K562 (cell line): ENCODE measurements around the gene ARHGEF4. TPM values are rescaled to one million over a fixed set of nuclear protein-coding genes. Genes with fewer than 3 reads are reported as not detected.

ENCODE experiments used
- ATAC-seq: fragments of 200-7000 bp; cut with Tn5 transposase; 3 replicates; pipeline ENCODE4 v1.9.1; 2020; ENCODE audit warnings: moderate library complexity
- BruUV-seq: library from RNA; stranded (reverse); fragments of 400-500 nt; replicated peaks from 2 replicates; lab custom pipeline; 2021; lab: Mats Ljungman, UMichigan
- CTCF ChIA-PET: fragments of 300-600 bp; formaldehyde crosslinking; extraction: SDS; loops from one replicate; lab custom pipeline; 2021; ENCODE audit warnings: low intra/inter-chr PET ratio; lab: Yijun Ruan, JAX
- POLR2A ChIA-PET: fragments of 300-600, 350-650 bp; sonication (Branson Sonifier 250); formaldehyde crosslinking; extraction: SDS; loops from one replicate; lab custom pipeline; 2021; ENCODE audit warnings: antibody characterized with exemption, inconsistent platforms; lab: Yijun Ruan, JAX
- DNase-seq, 4 experiments: peaks; one replicate each; pipeline versions ENCODE4 v3.0.0 to v3.0.0-alpha.2; 2011 to 2018; ENCODE audit warnings: low spot score in 3 of 4, mixed read lengths in 3 of 4; ENCODE audit errors: extremely low read depth in 1 of 4
- FAIRE-seq: peaks from 2 replicates; lab custom pipeline; 2011; peaks lifted over from hg19 to GRCh38; lab: Jason Lieb, UNC
- H2AFZ ChIP-seq: 2 replicates; pipeline ENCODE4 v1.6.0; 2011; ENCODE audit warnings: low read depth, low read length, control low read depth, inconsistent platforms
- H3K27ac ChIP-seq: fragments of 200-600 bp; 3 replicates; pipeline ENCODE4 v1.8.0; 2011; ENCODE audit warnings: low read depth, mild to moderate bottlenecking, control low read depth, inconsistent platforms, low read length, moderate library complexity, mixed read lengths; ENCODE audit errors: extremely low read depth
- H3K27me3 ChIP-seq, 2 experiments: fragments of 300-600 bp in 1 of 2; 2 replicates in 1 of 2; 3 replicates in 1 of 2; pipeline versions ENCODE4 v1.6.0 to v1.8.0; 2011; ENCODE audit warnings: inconsistent platforms in 2 of 2, low read length in 2 of 2, mild to moderate bottlenecking in 1 of 2, mixed read lengths in 1 of 2, moderate library complexity in 1 of 2; ENCODE audit not compliant: control insufficient read depth in 2 of 2, insufficient read depth in 2 of 2
- H3K36me3 ChIP-seq: fragments of 300-600 bp; 3 replicates; pipeline ENCODE4 v1.8.0; 2011; ENCODE audit warnings: mild to moderate bottlenecking, low read length, inconsistent platforms; ENCODE audit not compliant: control insufficient read depth, insufficient read depth
- H3K4me1 ChIP-seq, 2 experiments: fragments of 200-600 bp in 1 of 2; replicated peaks in 1 of 2; 2 replicates in 1 of 2; 3 replicates in 1 of 2; pipeline versions ENCODE4 v1.5.1 to v1.8.0; 2011; ENCODE audit warnings: inconsistent platforms in 2 of 2, low read length in 2 of 2, mild to moderate bottlenecking in 1 of 2, mixed read lengths in 1 of 2, moderate library complexity in 1 of 2; ENCODE audit not compliant: control insufficient read depth in 2 of 2, insufficient read depth in 2 of 2
- H3K4me2 ChIP-seq: 2 replicates; pipeline ENCODE4 v1.6.1; 2011; ENCODE audit warnings: low read length, control low read depth, inconsistent platforms, mixed read lengths; ENCODE audit not compliant: insufficient read depth
- H3K4me3 ChIP-seq: fragments of 200-600 bp; sonication (generic), shearing (Covaris generic); 2 replicates; pipeline ENCODE4 v1.5.1; 2016; ENCODE audit warnings: control low read depth, inconsistent platforms
- H3K79me2 ChIP-seq: fragments of 200-600 bp; 3 replicates; pipeline ENCODE4 v1.8.0; 2011; ENCODE audit warnings: low read length, inconsistent platforms; ENCODE audit not compliant: control insufficient read depth, insufficient read depth
- H3K9ac ChIP-seq, 2 experiments: 2 replicates each; pipeline versions ENCODE4 v1.6.0 to v1.6.1; 2011; ENCODE audit warnings: low read depth in 2 of 2, low read length in 2 of 2, control low read depth in 1 of 2, inconsistent platforms in 1 of 2, mild to moderate bottlenecking in 1 of 2, mixed read lengths in 1 of 2; ENCODE audit not compliant: insufficient read depth in 1 of 2
- H3K9me1 ChIP-seq: one replicate; pipeline ENCODE4 v1.6.0; 2011; ENCODE audit warnings: inconsistent platforms, mild to moderate bottlenecking, low read length, moderate library complexity; ENCODE audit not compliant: control insufficient read depth, insufficient read depth
- H3K9me3 ChIP-seq: replicated peaks from 2 replicates; pipeline ENCODE4 v1.5.1; 2011; ENCODE audit warnings: low read depth, low read length, inconsistent platforms; ENCODE audit not compliant: control insufficient read depth, insufficient read depth
- H4K20me1 ChIP-seq: replicated peaks from 2 replicates; pipeline ENCODE4 v1.6.1; 2011; ENCODE audit warnings: low read length, inconsistent platforms, mixed read lengths; ENCODE audit not compliant: control insufficient read depth, insufficient read depth
- ATF7 ChIP-seq: fragments of 450-650 bp; IDR thresholded peaks from 2 replicates; pipeline ENCODE4 v1.7.1; 2014; ENCODE audit warnings: mild to moderate bottlenecking, moderate library complexity
- CXXC5 ChIP-seq: fragments of 250-450 bp; sonication (Bioruptor Pico); IDR thresholded peaks from 2 replicates; pipeline ENCODE4 v1.8.0; 2022; ENCODE audit warnings: inconsistent platforms, mild to moderate bottlenecking, moderate library complexity
- HNRNPUL1 ChIP-seq: fragments of 200-400 bp; formaldehyde crosslinking; IDR thresholded peaks from 2 replicates; pipeline ENCODE4 v1.6.1; 2017; ENCODE audit warnings: low read length
- KDM5B ChIP-seq: fragments of 200-600 bp; sonication (generic); IDR thresholded peaks from 2 replicates; pipeline ENCODE4 v1.6.1; 2012; ENCODE audit warnings: low read depth, mild to moderate bottlenecking, moderate library complexity, low read length, control low read depth, inconsistent platforms; ENCODE audit not compliant: insufficient replicate concordance
- MTA2 ChIP-seq: fragments of 450-650 bp; IDR thresholded peaks from 2 replicates; pipeline ENCODE4 v1.6.1; 2016; ENCODE audit warnings: low read depth
- NBN ChIP-seq: fragments of 450-650 bp; IDR thresholded peaks from 2 replicates; pipeline ENCODE4 v1.6.1; 2016; ENCODE audit warnings: low read depth, mild to moderate bottlenecking
- RHOXF2B ChIP-seq: fragments of 250-450 bp; sonication (Bioruptor Pico); conservative IDR thresholded peaks from 2 replicates; pipeline ENCODE4 v1.5.1; 2021
- SMAD4 ChIP-seq: fragments of 250-450 bp; sonication (Bioruptor Pico); conservative IDR thresholded peaks from 2 replicates; pipeline ENCODE4 v1.8.0; 2021; ENCODE audit warnings: inconsistent platforms, mild to moderate bottlenecking, moderate library complexity
- SMC3 ChIP-seq: conservative IDR thresholded peaks from 2 replicates; pipeline ENCODE4 v1.6.1; 2011; ENCODE audit warnings: low read depth, low read length, improper control_type of control experiment; ENCODE audit not compliant: insufficient read depth
- ZBED1 ChIP-seq: IDR thresholded peaks from 2 replicates; pipeline ENCODE4 v1.6.1; 2014
- ZFPM2 ChIP-seq: fragments of 250-450 bp; sonication (Bioruptor Pico); IDR thresholded peaks from 2 replicates; pipeline ENCODE4 v1.5.1; 2022; ENCODE audit warnings: mild to moderate bottlenecking
- ZNF23 ChIP-seq: fragments of 250-450 bp; sonication (Bioruptor Pico); IDR thresholded peaks from 2 replicates; pipeline ENCODE4 v1.4.0; 2020; ENCODE audit warnings: mild to moderate bottlenecking
- ZNF444 ChIP-seq: fragments of 250-450 bp; sonication (Bioruptor Pico); IDR thresholded peaks from 2 replicates; pipeline ENCODE4 v1.4.0; 2020; ENCODE audit warnings: mild to moderate bottlenecking, moderate library complexity
- ZNF707 ChIP-seq: fragments of 250-450 bp; sonication (Bioruptor Pico); conservative IDR thresholded peaks from 2 replicates; pipeline ENCODE4 v1.8.0; 2022; ENCODE audit warnings: inconsistent platforms, mild to moderate bottlenecking, moderate library complexity
- ZSCAN29 ChIP-seq: fragments of 450-650 bp; IDR thresholded peaks from 2 replicates; pipeline ENCODE4 v1.6.1; 2017
- WGBS: fragments of 100-300 bp; shearing (Covaris generic); methylation state at CpG from one replicate; pipeline ENCODE4 v1.1.6; 2016; ENCODE audit warnings: low coverage, mixed read lengths; ENCODE audit not compliant: insufficient coverage; ENCODE audit errors: missing lambda C conversion rate; 5-methylcytosine and 5-hydroxymethylcytosine counted together
- in situ Hi-C: fragments of 300-500 bp; cut with MboI; formaldehyde crosslinking; loops from 4 replicates; pipeline ENCODE4 v1.15.0; 2018; ENCODE audit warnings: inconsistent platforms, mixed read lengths
- intact Hi-C: fragments of 100-400 bp; cut with micrococcal nuclease; formaldehyde crosslinking; loops from 2 replicates; pipeline ENCODE4 v1.14.2; 2022
- polyA plus RNA-seq, 8 experiments: library from polyadenylated mRNA; depleted of rRNA in 4 of 8; stranded (reverse) in 5 of 8; unstranded in 3 of 8; fragments of >200 nt; fragmentation: Nextera tagmentation in 2 of 8; fragmentation: Illumina TruSeq in 1 of 8; extraction: Ambion mirVana in 2 of 8; extraction: Trizol in 1 of 8; gene quantifications; 2 replicates each; pipeline versions ENCODE4 v1.2.1 to v1.2.3, GENCODE V29; 2011 to 2014; ENCODE audit warnings: inconsistent platforms in 1 of 8, missing spikeins in 1 of 8
- total RNA-seq, 7 experiments: library from RNA; depleted of rRNA in 6 of 7; stranded (reverse); fragments of >200 nt in 6 of 7; fragmentation: Illumina TruSeq in 2 of 7; extraction: Trizol in 2 of 7; gene quantifications; 2 replicates each; pipeline versions ENCODE4 v1.2.1 to v1.2.3, GENCODE V29; 2011 to 2021; ENCODE audit warnings: low replicate concordance in 1 of 7
- TF ChIP-seq, protein P1 (sequence below), 3 experiments: fragments of 200-800 bp in 1 of 3; sonication (Bioruptor generic) in 1 of 3; sonication (generic) in 1 of 3; formaldehyde crosslinking in 1 of 3; IDR thresholded peaks; 2 replicates each; pipeline versions ENCODE4 v1.6.1 to v1.8.0; 2016 to 2022; ENCODE audit warnings: mild to moderate bottlenecking in 2 of 3, missing compliant biosample characterization in 2 of 3, missing genetic modification characterization in 2 of 3, missing genetic modification reagents in 1 of 3
- TF ChIP-seq, protein P2 (sequence below): fragments of 450-650 bp; IDR thresholded peaks from one replicate; pipeline ENCODE4 v1.6.1; 2018; ENCODE audit warnings: mild to moderate bottlenecking, moderate library complexity; ENCODE audit not compliant: partially characterized antibody
- TF ChIP-seq, protein P3 (sequence below), 2 experiments: fragments of 450-650 bp in 1 of 2; sonication (generic) in 1 of 2; formaldehyde crosslinking; conservative IDR thresholded peaks; 2 replicates each; pipeline versions ENCODE4 v1.4.0 to v1.8.1; 2020 to 2022; ENCODE audit warnings: mild to moderate bottlenecking in 1 of 2, missing genetic modification reagents in 1 of 2

The ARHGEF4 gene
- total and polyA plus RNA-seq, 9 of the 15 experiments (the other 6 are each of a cell fraction or from before 2014, with no cell fraction given) = not detected

DNA sequence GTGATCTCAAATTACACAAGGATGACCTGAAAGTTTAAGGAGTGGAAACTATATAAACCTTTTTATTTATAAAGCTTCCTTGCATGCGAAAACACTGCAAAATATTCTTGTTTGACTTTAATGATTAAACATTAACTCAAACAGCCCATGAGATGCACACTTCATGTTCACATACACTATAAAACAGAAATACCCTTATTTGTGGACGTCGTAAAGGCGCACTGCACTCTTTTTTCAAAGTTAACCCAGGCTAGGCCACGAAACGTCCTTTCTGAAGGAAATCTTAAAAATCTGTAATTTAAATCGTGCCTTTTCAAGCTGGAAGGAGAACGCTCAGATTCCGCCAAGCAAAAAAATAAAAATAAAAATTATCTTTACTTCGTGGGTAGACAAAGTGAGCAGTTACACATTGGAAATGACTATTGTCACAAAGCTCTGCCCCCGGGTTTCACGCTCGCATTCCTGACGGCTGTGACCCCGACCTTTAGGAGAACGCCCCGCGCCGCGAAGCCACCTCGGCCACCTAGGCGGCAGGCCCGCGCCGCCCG, 255.8 kb downstream of the ARHGEF4 start (continued):
- TF ChIP-seq, protein P1, sequence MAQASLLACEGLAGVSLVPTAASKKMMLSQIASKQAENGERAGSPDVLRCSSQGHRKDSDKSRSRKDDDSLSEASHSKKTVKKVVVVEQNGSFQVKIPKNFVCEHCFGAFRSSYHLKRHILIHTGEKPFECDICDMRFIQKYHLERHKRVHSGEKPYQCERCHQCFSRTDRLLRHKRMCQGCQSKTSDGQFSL (CRISPR knock-in tag; IDR thresholded peaks at IDR 0.05) = no peak
- TF ChIP-seq, protein P1 (tag; IDR thresholded peaks at IDR 0.05) = no peak
- TF ChIP-seq KDM5B = peak; percentile 33

DNA sequence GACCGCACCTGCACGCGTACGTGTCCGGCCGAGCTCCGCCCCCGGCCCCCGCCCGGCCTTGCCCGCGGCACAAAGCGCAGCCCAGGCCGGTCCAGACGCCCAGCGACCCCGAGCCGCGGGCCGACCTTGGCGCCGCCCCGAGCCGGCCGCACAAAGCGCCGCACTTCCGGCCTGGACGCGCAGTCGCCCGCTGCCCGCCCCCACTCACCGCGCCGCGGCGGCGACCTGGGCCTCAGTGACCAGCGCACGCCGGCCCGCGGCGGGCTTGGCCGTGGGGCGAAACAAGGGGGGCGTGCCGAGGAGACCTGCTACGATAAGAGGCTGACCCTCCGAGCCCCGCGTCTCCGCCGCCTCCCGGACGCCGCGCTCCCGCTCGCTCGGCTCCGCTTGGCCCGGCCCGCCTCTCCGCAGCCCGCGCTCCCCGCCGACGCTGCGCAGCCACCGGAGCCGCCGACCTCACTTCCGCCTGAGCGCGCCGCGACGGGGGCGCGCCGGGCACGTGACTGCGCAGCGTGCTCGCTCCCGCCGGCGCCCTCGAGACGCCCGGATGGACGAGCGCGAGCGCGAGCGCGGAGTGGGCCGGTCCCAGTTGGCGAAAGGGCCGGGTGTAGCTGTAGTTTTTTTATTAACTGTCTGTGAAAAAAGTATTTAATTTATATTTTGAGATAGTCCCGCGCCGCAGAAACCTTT, 256.4 kb downstream of the ARHGEF4 start, which contains the start of gene FAM168B:
Gene FAM168B (minus strand): TSS at position 455 of the 690 bp plus-strand sequence. CDS start 10,814 bp downstream, outside the sequence.
- in situ Hi-C loops (no loop called here), intact Hi-C loops (no loop called here)
- CTCF ChIA-PET = no interaction called here
- peak; percentile 87 for FAIRE-seq
- H3K9me1 ChIP-seq = no peaks in the 10 kb centered on the region
- peaks cover 6 to 10% of the 10 kb centered on the region in 2 experiments; a peak in 3 of 5 replicates for H3K4me1 ChIP-seq
- H3K4me3 ChIP-seq = peak within 1 kb of the TSS; percentile 94
- ATAC-seq = peak; percentile 95
- DNase-seq = peak; percentile 88 to 94 (median 90)
- 0 out of 2 replicates have a peak, but pooled peaks cover 3% of the 10 kb centered on the region for H4K20me1 ChIP-seq
- peaks cover 28% of the 10 kb centered on the region for H3K36me3 ChIP-seq
- BruUV-seq = no TSS peak
- H2AFZ ChIP-seq = peak within 1 kb of the TSS; percentile 96
- no peaks in the 10 kb centered on the region for H3K27me3 ChIP-seq
- H3K9ac ChIP-seq = peak within 1 kb of the TSS; percentile 92 to 99
- H3K79me2 ChIP-seq = peaks cover 50% of the 10 kb centered on the region
- H3K4me2 ChIP-seq = peak within 1 kb of the TSS; percentile 93
- POLR2A ChIA-PET = interaction anchor here (0.6 to 4.2 kb wide), 11 partner anchors 9 to 39 kb away, joined by 3 to 35 read pairs (median 5); partner anchors contain the start of gene PLEKHB2
- peaks cover 2% of the 10 kb centered on the region; the same call in 1 of the 2 replicates for H3K9me3 ChIP-seq
- under 1% methylated on average over 81 of the region's 107 CpGs for WGBS
- peak within 1 kb of the TSS; percentile 99 for H3K27ac ChIP-seq
- TF ChIP-seq ZSCAN29 (no peak; the same call in 1 of the 2 replicates), ZNF444 (CRISPR knock-in tag) (no peak), CXXC5 (CRISPR knock-in tag) (peak; percentile 98), RHOXF2B (CRISPR knock-in tag) (no peak), MTA2 (no peak), ATF7 (peak; percentile 83; the same call in 1 of the 2 replicates), SMC3 (no peak), HNRNPUL1 (no peak), ZNF23 (no peak), SMAD4 (CRISPR knock-in tag) (peak; percentile 92), NBN (no peak), ZBED1 (no peak), ZNF707 (no peak), ZFPM2 (CRISPR knock-in tag) (no peak)
- TF ChIP-seq, protein P2, sequence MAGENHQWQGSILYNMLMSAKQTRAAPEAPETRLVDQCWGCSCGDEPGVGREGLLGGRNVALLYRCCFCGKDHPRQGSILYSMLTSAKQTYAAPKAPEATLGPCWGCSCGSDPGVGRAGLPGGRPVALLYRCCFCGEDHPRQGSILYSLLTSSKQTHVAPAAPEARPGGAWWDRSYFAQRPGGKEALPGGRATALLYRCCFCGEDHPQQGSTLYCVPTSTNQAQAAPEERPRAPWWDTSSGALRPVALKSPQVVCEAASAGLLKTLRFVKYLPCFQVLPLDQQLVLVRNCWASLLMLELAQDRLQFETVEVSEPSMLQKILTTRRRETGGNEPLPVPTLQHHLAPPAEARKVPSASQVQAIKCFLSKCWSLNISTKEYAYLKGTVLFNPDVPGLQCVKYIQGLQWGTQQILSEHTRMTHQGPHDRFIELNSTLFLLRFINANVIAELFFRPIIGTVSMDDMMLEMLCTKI = no peak
- TF ChIP-seq, protein P3, sequence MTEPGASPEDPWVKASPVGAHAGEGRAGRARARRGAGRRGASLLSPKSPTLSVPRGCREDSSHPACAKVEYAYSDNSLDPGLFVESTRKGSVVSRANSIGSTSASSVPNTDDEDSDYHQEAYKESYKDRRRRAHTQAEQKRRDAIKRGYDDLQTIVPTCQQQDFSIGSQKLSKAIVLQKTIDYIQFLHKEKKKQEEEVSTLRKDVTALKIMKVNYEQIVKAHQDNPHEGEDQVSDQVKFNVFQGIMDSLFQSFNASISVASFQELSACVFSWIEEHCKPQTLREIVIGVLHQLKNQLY (CRISPR knock-in tag; conservative IDR thresholded peaks at IDR 0.05) = no peak
